A549 treated with AZD9567 at 1 μM for 4 hours (cell line): Measurements from ENCODE around the gene FZD10. TPM values are rescaled to one million over a fixed set of nuclear protein-coding genes. Genes with fewer than 3 reads are reported as not detected.

Experiments used
- total RNA-seq: library from RNA; stranded (reverse); fragments of 200-300 nt; extraction: Qiagen RNA extraction; gene quantifications from 5 replicates; pipeline ENCODE4 v1.2.3, GENCODE V29; 2022; ENCODE audit not compliant: insufficient read depth

FZD10 gene, protein sequence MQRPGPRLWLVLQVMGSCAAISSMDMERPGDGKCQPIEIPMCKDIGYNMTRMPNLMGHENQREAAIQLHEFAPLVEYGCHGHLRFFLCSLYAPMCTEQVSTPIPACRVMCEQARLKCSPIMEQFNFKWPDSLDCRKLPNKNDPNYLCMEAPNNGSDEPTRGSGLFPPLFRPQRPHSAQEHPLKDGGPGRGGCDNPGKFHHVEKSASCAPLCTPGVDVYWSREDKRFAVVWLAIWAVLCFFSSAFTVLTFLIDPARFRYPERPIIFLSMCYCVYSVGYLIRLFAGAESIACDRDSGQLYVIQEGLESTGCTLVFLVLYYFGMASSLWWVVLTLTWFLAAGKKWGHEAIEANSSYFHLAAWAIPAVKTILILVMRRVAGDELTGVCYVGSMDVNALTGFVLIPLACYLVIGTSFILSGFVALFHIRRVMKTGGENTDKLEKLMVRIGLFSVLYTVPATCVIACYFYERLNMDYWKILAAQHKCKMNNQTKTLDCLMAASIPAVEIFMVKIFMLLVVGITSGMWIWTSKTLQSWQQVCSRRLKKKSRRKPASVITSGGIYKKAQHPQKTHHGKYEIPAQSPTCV
- total RNA-seq: not detected in 5 replicates

DNA sequence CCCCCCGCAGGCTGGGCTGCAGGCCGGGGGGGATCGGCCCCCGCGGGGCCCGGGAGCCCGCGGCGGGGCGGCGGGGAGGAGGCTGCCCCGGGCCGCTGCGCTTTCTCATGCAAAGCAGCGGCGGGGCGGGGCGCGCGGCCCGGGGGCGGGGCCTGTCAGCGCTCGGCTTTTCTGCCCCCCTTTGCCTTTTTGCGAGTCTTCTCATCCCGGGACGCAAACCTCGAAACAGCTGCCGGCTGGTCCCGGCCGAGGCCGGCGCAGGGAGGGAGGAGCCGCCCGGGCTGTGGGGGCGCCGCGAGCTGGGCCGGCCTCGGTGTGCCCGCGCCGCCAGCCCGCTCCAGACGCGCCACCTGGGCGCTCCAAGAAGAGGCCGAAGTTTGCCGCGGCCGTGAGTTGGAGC is at the start of gene FZD10:
Gene FZD10 (plus strand): TSS at position 198 of the 400 bp plus-strand sequence. CDS start 479 bp downstream, outside the sequence.

Other genes starting within 250 kb of the FZD10 start
- not detected in 5 replicates for gene PIWIL1, start 175.4 kb downstream of the FZD10 start, total RNA-seq